NCI-H69 (cell line): ENCODE measurements around the gene DDX18.
"Not testable (repeated sequence)": the region's sequence is repeated elsewhere in the genome, so short reads cannot be mapped to it uniquely, and the experiment has no call there.

Source experiments
- DNase-seq: peaks from one replicate; lab custom pipeline; 2025; lab: John Stamatoyannopoulos, UW

Gene DDX18

DNA sequence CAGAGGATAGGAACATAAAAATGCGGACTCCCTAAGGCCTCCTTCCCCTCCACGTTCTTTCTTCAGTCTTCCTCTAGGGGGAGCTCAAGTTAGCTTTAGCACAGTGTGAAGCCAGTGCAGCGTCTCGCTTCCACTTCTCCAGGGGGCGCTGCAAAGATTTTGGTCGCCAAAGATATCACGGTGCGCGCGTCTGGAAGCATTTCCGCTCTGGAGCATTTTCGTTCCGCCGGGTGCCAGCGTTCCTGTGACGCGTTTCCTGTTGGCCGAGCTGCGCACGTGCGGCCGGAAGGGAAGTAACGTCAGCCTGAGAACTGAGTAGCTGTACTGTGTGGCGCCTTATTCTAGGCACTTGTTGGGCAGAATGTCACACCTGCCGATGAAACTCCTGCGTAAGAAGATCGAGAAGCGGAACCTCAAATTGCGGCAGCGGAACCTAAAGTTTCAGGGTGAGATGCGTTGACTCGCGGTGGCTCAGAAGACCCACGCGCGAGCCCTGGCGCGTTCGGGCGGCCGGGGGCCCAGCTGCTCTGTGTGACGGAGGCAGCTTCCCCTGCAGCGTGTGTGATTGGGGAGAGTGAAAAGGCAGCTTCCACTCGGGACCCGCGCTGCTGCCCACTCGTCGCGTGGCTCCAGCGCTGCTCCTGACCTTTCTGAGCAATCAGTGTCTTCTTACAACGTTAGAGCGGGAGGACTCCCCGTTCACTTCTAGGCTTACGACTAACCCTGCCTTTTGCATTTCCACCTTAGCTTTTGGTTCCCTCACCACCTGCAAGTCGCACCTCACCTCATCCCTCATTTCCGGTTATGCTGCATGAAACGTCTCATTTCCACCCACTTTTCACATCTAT, at the start of gene DDX18:
Gene DDX18 (plus strand): TSS at position 275 of the 848 bp plus-strand sequence. CDS start 87 bp downstream, at position 362.
- peak; percentile 96 for DNase-seq

DNA sequence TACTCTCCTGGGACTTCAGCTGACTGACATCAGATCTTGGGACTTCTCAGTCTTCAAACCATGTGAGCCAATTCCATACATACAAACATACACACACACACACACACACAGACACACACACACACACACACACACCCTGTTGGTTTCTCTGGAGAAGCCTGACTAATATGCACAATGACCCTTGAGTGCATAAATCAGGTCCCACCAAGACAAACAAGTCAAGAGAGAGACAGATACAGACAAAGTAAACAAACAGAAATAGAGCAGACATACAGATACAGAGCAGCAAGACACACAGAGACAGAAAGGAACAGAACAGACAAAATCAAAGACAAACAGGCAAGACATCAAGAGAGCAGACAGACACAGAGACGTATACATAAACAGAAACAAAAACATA, 43.8 kb upstream of the DDX18 start:
- no peak for DNase-seq

DNA sequence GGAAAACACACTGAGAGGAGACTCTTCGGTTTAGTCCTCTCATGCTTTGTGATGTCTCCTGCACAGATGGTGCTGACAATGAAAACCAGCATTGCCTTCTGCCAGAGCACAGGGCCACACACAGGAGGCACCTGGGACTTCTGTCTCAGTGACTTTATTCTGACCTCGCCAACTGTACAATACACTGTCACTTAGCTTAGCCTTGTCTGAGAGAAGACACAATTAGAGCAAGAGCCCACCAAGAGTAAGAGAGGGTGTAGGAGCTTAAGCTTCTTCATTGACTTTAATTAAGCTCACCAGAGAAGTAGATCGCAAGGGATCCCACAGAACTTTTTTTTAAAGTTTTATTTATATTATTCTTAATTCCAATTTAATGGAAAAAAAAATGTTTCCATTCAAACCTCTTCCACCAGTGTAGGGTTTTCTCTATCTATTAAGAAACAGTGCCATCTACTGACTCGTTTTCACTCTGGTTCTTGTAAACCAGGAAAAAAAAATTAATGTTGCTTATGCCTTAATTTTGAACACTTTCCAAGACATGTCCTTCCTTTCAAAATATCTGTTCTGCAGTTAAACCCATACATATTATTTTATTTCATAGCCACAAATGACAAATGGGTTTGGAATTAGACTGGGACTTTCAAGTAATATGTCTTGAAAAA, 42.4 kb upstream of the DDX18 start:
- peak; percentile 18 for DNase-seq

DNA sequence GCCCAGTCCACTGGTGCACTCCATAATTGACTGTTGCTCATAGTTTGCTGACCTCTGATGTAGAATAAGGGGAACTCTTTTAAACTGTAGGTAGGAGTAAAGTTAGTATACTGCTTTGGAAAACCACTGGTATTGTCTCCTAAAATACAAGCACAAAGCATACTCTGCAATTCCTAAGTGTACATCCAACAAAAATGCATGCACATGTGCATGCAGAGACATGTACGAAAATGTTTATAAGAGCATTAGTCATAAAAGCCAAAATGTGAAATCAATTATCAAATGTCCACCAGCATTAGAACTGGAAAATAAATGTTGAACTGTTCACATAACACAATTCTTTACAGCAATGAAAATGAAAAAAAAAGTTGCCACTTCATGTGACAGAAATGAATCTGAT, 39.8 kb upstream of the DDX18 start:
- no peak for DNase-seq

DNA sequence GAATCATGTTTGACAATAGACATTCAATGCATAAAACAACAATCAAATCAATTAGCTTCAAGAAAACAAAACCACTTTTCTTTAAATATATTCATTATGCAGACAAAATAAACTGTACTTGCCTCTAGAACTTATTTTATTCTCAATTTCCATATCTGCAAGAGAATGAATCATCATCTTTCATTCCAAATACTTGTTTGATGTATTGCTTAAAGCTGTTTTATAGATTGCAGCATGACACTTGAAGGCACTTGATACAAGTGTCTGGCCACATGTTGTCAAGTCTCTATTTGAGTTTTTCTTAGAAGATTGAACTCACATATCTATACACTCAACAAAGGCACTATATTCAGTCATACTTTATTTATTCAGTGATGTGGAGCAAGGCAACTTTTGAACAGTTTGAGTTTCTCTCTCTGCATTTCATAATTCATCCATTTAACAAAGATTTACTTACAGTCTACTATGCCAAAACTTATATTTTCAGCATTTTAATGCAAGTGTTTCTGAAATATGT, 38.7 kb upstream of the DDX18 start:
- no peak for DNase-seq

DNA sequence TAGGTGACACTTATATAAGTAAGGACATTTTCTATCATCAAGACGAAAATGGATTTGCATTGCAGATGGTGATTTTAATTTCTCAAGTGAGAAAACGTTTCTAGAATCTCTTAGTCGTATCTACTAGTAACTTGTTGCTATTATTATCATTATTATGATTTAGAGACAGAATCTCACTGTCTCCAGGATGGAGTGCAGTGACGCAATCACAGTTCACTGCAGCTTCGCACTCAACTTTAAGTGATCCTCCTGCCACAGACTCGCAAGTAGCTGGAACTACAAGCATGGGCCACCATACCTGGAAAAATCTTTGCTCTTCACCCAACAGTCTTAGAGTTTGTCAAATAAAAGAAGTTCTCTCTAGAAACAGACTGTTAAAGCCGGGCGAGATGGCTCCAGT, 37.6 kb upstream of the DDX18 start:
- no peak for DNase-seq

DNA sequence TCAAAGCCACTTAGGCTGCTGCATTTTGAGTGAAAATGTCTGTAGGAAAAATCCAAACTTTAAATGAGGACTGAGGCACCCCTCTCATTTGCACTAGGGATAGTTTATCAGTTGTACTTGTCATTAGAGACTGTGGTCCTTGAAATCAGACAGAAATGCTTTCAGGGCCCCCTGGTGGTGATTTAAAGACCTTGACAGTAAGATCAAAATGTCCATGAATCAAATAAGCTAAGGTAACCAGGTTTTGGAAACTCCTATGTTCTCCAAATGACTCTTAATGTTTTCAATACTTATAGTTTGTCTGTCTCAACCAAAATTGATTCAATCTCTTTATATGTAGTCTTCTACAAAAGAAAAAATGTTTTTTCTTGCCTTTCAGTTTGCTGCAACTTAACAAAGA, 28.8 kb upstream of the DDX18 start:
- DNase-seq = peak; percentile 51

DNA sequence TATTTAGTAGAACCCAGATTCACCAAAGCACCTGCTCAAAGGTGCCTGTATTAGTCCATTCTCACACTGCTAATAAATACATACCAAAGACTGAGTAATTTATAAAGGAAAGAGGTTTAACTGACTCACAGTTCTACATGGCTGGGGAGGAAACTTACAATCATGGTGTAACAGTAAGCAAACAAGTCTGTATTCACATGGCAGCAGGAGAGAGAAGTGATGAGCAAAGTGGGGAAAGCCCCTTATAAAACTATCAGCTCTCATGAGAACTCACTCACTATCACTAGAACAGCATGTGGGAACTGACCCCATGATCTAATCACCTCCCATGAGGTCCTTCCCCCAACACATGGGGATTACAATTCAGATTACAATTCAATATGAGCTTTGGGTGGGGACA, 28.0 kb upstream of the DDX18 start:
- DNase-seq = no peak

DNA sequence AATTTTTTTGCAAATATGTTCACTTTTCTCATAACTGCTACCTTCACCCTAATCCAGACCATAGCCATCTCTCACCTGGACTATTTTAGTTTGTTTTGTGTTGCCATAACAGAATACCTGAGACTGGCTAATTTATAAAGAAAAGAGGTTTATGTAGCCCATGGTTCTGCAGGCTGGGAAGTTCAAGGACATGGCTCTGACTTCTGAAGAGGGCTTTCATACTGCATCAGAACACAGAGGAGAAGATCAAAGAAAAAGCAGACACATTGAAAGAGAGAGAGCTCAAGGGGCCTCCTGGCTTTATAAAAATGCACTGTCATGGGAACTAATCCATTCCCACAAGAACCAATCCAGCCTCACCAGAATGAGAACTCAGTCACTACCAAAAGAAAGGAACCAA, 25.0 kb upstream of the DDX18 start:
- no peak for DNase-seq

DNA sequence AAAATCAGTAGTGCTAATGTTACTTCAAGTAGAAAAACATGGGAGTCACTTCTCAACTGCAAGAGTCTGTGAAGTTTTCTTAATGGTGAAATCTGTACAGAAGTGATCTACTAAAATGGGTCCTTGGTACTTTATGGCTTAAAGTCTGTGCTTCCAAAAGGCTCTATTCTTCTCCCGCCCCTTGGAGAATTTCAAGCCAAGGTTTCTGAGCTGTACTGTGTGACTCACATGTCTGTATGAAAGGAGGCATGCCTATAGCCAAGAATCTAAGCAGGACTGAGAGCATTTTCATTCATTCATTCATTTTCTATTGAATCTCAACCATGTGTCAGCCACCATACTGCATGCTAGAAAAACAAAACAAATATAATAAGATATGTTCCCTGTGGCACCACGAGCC, 19.8 kb upstream of the DDX18 start:
- no peak for DNase-seq

DNA sequence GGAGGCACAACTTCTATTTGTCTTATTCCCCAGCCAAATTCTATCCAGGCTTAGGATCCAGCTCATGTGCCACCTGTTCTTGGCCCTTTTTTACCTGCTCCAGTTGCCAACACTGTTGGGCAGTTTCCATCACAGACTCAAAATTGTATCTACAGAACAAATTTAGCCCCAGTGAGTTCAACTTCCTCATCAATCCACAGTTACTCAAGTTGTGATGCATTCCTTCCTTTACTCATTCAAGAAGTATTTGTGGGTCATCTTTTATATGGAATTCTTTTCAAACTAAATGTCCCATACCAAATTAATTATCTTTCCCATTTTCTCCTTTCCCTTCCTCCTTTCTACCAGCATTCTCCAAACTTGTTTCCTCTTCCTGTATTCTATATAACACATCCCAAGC, 12.7 kb upstream of the DDX18 start:
- DNase-seq = no peak

DNA sequence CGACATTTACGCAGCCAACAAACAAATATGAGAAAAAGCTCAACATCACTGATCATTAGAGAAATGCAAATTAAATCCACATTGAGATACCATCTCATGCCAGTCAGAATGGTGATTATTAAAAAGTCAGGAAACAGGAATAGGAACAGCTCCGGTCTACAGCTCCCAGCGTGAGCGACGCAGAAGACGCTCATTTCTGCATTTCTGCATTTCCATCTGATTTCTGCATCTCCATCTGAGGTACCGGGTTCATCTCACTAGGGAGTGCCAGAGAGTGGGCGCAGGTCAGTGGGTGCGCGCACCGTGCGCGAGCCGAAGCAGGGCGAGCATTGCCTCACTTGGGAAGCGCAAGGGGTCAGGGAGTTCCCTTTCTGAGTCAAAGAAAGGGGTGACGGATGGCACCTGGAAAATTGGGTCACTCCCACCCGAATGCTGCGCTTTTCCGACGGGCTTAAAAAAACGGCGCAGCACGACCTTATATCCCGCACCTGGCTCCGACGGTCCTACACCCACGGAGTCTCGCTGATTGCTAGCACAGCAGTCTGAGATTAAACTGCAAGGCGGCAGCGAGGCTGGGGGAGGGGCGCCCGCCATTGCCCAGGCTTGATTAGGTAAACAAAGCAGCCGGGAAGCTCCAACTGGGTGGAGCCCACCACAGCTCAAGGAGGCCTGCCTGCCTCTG, 10.7 kb upstream of the DDX18 start:
- DNase-seq = peak; percentile 8

DNA sequence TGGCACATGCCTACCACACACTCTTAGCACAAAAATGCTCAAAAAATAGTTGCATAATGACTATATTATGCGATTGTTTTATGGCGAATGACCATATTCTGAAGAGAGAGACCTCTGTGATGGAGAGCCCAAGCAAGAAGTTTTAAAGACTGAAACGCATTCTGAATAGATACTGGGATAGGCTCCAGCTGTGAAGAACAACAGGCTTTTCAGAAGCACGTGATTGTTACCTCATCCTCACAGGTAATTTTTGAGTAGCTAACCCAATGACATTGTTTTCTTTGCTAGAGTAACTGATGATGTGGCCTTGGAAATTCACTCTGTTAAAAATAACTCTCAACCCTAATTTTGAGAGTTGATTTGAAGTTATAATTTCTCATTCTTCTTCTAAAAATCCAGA, 2.0 kb upstream of the DDX18 start:
- no peak for DNase-seq

DNA sequence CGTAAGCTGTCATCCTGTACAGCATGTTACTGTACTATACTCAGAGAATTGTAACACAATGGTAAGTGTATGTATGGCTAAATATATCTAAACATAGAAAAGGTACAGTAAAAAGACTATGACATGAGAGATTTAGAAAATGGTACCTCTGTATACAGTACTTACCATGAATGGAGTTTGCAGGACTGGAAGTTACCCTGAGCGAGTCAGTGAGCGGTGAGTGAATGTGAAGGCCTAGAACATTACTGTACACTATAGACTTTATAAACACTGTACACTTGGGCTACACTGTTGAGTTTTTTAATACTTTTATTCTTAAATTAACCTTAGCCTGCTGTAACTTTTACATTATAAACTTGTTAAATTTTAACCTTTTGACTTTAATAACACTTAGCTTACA, 1.5 kb downstream of the DDX18 start:
- DNase-seq = no peak

DNA sequence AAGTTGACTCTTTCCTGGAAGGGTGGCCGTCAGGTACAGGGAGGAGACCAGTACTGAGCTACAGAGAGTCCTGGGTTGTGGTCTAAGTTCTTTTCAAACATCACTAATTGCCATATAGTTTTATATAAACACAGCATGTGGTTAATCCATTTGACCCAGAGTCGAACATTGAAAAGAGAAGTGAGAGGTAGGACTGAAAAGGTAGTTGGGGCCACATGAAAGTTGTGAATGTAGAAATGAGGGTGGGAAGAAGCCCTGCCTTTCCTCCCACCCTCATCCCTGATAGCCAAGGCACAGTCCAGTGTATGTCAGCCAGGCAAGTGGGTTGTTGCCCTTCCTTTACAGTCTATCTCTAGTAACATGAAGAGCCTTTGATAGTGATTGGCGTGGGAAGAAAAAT, 4.4 kb downstream of the DDX18 start:
- DNase-seq = no peak

DNA sequence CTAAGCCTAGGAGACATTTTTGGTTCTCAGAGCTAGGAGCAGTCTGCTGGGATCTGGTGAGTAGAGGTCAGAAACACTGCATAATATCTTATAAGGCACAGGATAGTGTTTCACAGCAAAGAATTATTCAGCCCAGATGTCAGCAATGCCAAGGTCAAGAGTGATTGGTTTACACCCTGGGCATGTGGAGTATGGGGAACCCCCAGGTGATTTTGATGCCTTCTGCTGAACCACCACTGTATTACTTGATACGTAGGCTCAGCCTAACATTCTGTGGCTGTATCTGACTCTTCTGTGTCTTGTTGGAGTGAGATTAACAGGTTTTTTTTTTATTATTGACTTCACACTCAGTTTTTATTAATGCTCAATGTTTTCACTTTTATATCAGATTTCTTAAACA, 6.0 kb downstream of the DDX18 start:
- no peak for DNase-seq

DNA sequence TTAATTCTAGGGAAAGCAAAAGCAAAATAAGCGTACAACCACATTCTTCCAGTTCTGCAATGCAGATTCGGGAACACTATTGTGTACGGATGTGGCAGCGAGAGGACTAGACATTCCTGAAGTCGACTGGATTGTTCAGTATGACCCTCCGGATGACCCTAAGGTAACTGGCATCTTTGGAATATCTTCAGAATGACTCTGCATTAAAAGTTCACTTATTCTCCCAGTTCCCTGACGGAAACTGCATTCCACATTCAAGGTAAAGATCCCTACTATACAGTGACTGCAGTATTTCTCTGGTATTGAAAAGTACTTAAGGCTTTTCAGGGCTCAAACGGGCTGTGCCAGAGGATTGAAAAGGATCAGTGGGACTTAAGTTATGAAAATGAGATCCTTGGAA, 10.9 kb downstream of the DDX18 start:
- DNase-seq = no peak

DNA sequence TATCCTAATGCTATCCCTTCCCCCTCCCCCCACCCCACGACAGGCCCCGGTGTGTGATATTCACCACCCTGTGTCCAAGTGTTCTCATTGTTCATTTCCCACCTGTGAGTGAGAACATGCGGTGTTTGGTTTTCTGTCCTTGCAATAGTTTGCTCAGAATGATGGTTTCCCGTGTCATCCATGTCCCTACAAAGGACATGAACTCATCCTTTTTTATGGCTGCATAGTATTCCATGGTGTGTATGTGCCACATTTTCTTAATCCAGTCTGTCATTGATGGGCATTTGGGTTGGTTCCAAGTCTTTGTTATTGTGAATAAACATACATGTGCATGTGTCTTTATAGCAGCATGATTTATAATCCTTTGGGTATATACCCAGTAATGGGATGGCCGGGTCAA, 13.0 kb downstream of the DDX18 start:
- not testable (repeated sequence) for DNase-seq

DNA sequence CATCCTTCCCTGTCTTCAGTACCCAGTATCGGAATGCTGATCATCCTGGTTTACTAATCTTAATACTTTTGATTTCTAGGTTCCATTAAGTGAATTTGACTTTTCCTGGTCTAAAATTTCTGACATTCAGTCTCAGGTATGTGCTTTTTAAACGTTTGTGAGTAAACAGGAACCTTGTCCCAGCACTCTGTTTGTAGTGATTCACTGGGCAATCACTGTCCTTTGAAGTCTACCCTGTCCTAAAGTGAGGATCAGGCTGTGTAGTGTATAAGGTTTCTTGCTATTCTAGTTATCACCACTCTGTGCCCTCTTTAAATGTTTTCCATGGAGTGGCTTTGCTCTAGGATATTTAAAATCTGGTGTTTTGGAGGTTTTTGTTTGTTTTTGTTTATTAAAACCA, 14.4 kb downstream of the DDX18 start:
- DNase-seq = no peak

DNA sequence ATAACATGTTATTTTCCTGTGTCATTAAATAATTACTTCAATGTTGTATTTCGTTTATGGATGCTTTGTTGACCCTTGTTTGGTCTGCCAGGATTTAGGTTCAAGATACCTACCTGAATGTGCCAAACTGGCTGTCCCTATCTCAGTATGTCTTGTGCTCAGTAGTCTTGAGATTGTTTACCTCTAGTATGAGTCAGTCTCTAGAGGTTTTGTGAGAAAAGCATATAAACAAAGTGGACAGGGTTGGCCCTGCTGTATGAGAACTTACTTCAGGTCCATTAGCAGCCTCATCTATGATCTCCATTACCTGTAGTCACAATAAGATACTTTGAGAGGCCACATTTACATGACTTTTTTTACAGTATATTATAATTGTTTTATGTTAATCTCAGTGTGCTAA, 17.8 kb downstream of the DDX18 start:
- no peak for DNase-seq

DNA sequence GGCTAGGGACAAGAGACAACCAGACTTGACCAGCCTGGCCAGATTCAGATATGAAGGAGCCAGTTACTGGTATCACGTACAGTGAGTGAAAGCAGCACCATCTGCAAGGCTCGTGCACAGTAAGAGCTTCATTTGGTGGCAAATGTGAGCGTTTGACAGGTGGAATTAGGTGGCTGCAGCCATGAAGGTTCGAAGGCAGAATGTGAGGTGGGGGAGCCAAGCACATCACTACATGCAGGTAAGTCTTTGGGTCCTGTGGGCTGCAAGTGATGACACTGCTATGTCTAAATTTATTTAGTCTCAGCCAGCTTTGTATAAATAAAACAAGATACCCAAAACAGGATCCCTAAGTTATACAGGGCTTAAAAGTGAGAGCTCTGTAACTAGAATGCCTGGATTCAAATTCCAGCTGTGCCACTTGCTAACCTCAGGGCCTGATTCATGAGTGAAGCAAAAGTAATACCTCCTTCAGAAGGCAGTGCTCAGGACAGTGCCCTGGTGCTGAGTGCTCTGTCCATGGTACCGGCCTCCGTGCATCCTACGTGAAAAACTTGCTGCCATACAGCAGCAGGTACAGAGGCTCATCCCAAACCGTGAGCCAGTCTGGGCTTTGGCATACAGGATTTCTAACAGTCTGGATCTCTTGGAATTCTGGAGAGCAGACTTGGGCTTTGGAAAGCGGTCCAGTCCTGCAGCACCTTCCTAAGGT, 18.6 kb downstream of the DDX18 start:
- DNase-seq = no peak

DNA sequence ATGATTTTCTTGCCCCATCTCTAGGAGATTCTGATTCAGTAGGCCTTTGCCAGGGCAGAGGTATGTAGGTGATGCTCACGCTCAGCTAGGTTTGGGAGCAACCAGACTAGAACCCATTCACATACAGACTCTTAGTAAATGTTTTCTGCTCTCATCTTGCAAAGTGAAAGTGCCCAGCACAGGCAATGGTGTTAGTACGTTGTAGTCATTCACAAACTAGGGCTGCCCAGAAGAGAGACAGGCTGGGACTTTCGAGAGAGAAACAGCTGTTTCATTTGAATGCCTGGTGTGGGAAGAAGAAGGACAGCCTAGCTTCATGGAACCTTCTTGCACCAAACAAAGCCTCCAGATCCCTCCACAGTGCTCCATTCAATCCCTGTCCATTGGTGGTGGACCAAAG, 19.4 kb downstream of the DDX18 start:
- no peak for DNase-seq
